NCI-H2227 (cell line): ENCODE data around the gene OR13J1.
A peak's percentile ranks its signal among the peaks of the same experiment; 100 is the strongest.

Source experiments
- DNase-seq: peaks from one replicate; lab custom pipeline; 2025; ENCODE audit not compliant: unreplicated experiment; lab: John Stamatoyannopoulos, UW

OR13J1 gene

GRCh38 chr9:35835216-35835632, 35.0 kb downstream of the OR13J1 start:
- no peak for DNase-seq

- DNase-seq: no peak
These were observed 35.7 kb downstream of the OR13J1 start for GRCh38 chr9:35834260-35835215.

- no peak for DNase-seq
These were observed 37.4 kb downstream of the OR13J1 start for GRCh38 chr9:35832814-35833213.

- DNase-seq: no peak
These were observed 39.2 kb downstream of the OR13J1 start for GRCh38 chr9:35831040-35831439.

GRCh38 chr9:35829764-35830096, 40.5 kb downstream of the OR13J1 start:
- DNase-seq: peak; percentile 31

- peak; percentile 90 for DNase-seq
These were observed 41.0 kb downstream of the OR13J1 start, which contains the start of gene TMEM8B for GRCh38 chr9:35829084-35829763. TSS of gene TMEM8B (plus strand) at chr9:35829228. CDS start at chr9:35829448, 220 bp downstream.

GRCh38 chr9:35828716-35829083, 41.5 kb downstream of the OR13J1 start, which contains the start of gene FAM221B:
TSS of gene FAM221B (minus strand) at chr9:35828732. CDS start at chr9:35826161, 2,571 bp downstream.
- DNase-seq: peak; percentile 43

- DNase-seq: no peak
These were observed 42.7 kb downstream of the OR13J1 start for GRCh38 chr9:35827486-35827885.

GRCh38 chr9:35826071-35826701, 44.0 kb downstream of the OR13J1 start:
- DNase-seq: peak; percentile 55

GRCh38 chr9:35822926-35823325, 47.3 kb downstream of the OR13J1 start:
- no peak for DNase-seq

- no peak for DNase-seq
These were observed 50.1 kb downstream of the OR13J1 start for GRCh38 chr9:35820076-35820475.
